Hindlimb muscle (tissue), 1 donor: ENCODE results near the gene ASB10. TPM values are rescaled to one million over a fixed set of nuclear protein-coding genes. Genes with fewer than 3 reads are reported as not detected.

Experiments used
- DNase-seq: peaks from one replicate; pipeline ENCODE4 v3.0.0-alpha.2; 2013
- polyA plus RNA-seq: library from polyadenylated mRNA; unstranded; fragments of 120-200 nt; gene quantifications from one replicate; pipeline ENCODE4 v1.2.1, GENCODE V29; 2013; ENCODE audit not compliant: insufficient read length

The ASB10 gene
- polyA plus RNA-seq, 1 donor = 8.2 TPM

DNA sequence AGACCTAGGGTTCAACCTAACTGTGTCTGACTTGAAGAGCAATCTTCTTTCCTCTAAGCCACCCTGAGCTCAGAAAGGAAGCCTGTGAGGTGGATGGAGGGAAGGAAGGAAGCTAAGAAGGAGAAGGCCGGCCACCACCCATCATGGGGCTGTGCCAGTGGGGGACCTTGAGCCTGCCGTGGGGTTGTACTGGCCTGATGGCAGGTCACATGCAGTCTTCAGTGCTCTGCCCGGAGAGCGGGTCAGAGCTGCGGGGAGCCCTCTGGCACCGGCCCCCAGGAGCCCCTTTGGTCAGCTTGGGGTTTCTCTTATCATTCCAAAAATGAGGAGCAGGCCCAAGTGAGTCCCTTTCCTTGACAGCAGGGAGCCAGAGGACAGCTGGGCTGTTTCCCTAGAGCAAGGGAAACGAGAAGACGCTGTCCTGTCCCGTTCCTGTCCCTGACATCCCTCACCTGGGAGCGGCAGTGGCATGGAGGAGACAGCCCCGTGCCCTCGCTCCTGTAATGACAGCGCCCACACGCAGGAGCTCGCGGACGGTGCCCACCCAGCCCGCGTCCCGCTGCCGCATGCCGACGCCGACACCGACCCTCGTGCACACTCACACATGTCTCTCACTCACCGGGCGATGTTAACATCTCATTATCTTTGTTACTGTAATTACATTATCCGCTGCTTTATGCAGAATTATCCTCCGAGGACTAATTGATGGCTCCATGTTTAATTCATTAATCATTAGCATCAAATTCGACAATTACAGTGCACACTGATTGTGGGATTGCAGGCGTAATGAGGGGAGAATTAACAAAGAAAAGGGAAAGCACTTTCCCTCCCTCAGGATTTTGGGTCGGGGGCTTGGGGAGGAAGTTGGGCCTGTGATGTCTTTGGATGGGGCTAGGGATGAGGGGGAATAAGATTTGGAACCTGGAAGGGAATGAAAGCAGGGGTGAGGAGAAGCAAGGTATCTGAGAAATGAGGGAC, 50.9 kb downstream of the ASB10 start:
- DNase-seq = no peak

DNA sequence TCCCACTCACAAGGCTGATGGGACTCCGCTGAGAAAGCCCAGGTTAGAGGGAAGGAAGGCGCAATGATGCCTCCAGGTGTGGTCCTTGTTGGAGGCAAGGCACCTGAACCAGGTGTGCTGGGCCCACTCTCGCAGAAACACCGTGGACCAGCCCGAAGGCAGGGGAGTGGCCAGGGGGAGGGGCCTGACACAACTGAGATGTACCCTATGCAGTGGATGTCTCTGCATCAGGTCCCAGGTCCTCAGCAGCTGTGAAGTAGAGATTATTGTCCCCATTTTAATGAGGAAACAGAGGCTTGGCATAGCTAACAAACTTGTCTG, 51.6 kb downstream of the ASB10 start:
- DNase-seq = no peak

DNA sequence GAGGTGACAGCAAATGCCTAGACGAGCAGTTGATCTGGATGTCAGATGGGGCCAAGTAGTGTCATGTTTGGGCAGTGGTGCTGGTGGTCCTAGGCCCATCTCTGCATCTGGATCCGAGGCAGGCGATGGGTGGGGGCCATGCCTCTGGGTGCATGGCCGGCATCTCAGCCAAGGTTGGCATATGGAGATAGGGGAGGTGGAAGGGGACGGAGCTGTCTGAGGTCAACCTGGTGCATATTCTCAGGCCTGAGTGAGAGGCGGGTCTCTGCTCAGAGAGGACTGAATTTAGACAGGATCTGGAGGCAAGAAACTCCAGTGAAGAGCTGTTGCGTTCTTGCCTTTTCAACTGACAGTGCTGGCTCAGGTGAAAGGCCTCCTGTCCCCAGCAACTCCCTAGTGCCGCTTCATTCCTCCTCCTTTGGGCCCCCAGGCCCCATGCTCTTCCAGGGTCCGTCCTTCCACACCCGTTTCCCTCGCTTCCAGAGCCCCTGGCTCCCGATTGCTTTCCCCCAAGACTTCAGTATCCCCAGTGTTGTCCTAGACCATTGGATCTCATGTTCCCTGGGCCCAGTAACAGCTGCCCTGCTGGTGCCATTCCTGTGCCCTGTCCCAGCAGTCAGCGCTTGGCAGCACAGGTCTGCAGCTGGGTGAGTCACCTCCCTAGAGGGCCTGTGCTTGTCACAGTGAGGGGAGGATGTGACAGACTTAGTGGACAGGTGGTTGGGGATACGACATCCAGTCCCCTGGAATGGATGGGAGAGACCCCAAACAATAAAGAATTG, 52.1 kb downstream of the ASB10 start:
- DNase-seq = no peak

DNA sequence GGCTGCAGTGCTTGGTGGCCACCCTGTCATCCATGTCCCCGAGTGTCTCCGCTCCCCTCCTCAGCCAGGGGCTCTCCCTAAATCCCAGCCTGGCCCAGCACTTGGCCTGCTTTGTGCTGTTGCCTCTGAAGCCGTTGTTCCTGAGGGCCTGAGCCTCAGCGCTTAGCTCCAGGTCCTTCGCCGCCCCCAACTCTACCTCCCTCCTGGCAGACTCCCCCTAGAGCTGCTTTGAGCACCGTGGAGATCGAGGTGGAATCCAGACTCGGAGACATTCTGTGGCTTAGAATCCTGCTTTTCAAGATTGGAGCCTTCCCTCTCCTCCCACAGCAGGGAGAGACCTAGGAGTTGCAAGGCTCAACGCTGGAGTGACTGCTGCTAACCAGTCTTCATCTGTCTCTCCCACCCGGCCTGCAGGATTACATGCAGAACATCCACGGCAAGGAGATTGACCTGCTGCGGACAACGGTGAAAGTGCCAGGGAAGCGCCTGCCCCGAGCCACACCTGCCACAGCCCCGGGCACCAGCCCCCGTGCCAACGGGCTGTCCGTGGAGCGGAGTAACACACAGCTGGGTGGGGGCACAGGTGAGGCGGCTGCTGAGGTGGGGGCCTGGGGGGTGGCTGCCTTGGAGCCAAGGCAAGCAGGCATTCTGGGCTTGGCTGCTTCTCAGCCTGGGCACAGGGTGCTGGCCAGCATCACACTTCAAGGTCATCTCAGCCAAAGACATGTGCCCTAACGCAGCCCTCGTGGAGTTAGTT, 52.9 kb downstream of the ASB10 start:
- no peak for DNase-seq

DNA sequence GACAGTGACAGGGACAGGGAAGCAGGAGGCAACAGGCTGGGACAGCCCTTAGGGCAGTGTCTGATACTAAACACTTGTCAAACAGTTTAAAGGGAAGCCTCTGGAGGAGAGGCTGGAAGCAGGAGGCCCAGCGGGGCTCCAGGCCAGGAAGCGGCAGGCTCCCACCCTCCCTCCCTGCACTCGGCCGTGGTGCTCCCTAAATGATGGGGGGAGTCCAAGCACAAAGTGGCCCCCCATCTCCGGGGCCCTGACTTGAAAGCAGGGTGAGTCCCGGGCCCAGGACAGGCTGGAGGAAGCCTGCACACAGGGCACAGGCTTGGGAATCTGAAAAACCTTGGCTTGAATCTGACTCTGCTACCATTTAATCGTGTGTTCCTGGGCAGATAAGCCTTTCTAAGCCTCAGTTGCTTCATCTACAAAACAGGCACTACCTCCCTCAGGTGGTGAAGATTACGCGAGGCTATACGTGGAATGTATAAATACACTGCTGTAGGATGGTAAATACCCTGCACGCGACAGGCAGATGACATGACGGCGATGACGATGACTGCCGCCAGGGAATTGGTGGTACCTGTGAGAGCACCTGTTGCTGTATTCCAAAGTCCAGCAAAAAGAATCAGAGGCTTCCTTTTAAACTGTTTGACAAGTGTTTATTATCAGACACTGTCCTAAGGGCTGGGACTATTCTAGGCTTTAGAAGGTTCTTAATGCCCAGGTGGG, 53.6 kb downstream of the ASB10 start:
- DNase-seq = no peak

DNA sequence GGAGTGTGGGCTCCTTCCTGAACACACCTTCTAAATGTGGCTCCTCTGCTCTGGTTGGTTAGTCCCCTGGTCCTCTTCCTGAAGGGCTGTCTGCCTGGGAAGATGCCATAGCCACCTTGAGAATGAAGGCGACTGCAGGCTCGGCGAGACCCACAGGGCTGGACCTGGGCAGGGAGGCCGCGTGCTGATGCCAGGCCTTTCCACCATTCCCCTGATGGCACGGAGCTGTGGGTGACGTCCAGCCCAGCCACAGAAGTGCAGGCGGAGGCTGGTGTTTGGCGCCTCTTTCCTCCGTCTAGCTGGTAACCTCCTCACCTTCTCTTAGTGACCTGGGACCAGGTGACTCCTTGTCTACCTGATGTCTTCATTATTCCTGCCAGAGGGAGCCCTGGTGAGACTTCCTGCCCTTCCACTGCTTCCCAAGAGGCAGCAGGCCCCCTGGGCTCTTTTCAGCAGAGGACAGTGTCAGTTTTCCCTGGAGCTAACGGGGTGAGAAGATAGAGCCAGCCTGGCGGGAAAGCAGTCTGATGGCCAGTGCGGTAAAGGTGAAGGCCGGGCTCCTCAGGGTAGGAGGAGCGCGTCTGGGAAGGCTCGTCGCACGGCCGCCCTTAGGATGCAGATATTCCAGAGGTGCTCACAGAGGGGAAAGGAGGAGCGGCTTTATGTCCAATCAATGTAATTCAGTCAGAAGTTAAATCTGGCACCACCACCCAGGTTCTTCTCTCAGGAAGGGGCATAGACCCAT, 54.4 kb downstream of the ASB10 start:
- no peak for DNase-seq

DNA sequence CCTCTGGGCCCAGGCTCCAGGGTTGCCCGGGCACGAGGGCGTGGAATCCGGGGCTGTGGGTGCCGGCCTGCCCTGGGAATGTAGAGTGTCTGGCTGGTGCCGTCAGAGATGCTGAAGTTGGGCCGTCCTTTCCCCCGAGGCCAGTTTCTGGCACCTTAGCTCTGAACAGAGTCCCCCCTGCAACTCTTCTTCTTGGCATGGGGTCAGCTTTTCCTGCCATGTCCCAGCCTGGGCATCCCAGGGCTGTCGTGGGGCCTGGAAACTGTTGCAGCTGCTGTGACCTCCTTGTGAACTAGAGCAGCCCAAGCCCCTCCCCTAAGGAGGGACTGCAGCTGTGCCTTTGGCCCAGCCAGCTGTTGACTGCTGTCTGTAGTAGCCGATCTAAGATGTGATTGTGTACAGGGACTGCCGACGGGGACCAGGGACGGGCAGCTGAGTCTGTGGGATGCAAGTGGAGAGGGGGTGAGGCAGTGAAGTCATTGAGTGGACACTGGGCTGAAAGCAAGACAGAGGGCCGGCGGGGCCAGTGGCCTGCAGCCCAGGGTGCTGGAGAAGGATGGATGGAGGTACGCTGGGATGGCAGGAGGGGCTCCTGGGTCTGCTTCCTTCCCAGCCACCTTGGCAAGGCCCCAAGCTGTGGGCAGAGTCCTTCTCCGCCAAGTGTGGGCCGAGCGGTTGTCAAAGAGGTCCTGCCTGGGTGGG, 55.3 kb downstream of the ASB10 start:
- peak; percentile 73 for DNase-seq

DNA sequence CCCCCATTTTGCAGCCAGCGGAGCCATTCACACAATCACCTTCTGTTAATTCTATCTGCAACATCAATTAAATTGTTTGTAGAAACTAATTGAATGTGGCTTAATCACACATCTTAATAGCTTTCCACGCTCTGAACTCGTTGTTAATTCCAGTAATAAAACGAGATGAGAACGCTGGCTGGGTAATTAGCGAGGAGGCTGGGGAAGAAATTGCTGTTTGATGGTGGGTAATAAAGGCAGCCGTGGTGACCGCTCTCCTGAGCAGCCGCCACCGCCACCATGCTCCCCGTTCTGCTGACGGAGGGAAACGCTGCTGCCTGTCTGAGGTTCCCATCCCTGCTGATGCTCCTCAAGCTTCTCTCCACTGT, 55.8 kb downstream of the ASB10 start:
- DNase-seq = no peak

DNA sequence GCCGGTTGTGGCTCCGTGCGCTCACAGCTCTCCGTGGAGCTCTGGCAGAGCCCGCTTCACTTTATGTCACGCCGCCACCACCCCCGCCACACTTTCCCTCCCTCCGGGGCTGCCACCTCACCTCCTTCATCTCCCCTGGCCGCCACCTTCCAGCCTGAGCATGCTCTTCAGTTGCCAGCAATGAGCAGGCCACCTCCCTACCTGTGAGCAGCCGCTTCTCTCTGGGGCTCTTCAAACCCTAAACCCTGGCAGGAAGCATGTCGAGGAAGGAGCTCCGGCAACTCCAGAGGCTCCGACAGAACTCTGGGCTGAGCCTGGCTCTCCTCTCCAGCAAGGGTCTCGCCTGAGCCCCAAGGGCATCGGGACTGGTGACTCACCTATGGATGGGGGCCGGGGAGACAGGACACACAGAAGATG, 56.3 kb downstream of the ASB10 start:
- no peak for DNase-seq

DNA sequence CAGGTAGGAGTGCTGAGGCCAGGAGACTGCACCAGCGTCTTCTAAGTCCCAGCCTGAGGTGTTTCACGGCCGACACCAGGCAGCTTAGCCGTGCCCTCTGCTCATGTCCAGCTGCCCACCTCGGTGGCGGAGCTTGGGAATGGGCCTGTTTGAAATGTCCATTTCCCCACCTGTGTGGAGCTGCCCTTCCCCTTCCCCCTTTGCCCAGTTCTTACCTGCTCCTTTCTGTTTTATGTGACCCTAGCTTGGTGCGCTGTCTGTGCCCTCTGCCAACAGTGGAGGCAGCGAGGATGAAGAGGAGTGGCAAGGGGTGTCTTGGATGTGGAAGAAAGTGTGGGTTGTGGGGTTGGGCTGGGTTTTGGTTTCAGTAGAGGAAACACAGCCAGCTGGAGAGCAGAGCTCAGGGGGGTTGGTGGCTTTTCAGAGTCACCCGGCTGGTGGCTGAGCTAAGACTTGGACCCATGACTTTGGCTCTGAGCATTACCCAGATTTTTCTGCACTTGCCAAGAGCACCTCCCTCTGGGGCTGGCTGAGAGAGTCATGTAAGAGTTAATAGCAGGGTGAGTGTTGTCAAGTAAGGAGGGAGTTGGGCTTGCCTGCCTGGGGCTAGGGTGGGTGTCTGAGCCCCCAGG, 57.0 kb downstream of the ASB10 start:
- no peak for DNase-seq

DNA sequence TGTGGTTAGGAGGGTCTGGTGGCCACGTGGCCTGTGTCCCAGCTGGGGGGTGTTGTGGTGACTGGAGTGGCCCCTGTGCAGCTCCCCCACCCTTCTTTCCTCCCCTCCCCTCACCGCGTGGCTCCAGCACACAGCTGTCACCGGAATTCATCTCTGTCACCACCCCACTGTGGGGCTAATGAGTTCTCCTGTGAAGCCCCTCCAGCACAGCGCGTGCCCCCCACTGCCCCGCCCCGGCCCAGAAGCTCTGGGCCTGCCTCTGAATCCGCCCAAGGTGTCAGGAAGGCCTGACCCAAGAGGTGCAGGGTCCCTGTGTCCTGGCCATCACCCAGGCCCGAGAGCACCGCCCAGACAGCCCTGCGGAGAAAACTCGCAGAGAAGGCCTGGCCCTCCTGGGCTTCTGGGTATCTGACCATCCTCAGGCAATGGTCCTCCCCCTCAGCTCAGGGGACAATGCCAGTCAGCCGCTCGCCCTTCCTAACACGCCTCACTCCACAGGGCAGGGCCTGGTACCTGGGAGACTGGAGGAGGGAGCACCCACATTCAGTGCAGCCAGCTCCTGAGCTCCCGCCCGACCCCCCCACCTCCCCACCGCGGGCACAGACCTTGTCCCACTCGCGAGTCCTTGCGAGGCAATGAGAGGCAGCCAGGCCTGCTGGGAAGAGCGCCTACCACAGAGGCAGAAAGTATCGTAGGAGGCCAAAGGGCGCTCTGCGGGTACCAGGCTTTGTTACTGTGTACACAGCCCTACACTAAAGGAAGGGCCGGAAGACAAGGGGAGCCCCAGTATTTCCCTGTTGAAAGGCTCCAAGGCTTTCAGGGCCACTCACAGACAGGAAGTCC, 57.7 kb downstream of the ASB10 start:
- no peak for DNase-seq

DNA sequence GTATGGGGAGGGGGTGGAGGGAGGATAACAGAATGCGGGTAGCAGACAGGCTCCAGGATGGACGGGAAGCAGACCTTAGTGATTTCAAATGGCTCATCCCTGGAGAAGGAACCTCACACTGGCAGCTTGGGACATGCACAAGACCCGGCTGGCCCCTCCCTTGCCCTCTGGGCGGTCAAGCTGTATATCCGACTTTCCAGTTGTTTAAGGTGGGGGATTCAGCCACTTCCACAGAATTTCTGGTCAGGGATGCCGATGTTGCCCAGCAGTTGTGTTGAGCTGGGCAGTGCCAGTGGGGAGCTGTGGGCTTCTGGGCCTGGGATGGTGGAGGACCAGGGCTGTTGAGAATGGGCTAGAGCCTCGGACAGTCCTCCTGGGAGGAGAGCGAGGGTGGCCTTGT, 58.3 kb downstream of the ASB10 start:
- no peak for DNase-seq

DNA sequence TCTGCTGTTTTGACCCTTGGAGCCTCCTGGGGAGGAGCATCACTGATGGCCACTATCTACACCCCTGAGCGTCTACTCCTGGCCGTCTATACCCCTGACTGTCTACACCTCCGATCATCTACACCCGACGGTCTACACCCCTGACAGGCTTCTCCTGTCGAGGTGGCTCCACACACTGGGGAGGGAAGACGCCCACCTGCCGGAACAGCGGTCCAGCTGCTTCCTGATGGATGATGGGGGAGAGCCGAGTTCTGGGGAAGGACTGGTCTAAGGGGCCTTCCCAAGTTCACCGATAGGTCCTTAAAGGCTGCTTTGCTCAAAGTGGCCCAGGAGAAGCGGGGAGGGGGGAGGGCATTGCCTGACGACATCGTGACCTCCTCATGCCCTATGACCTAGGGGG, 58.9 kb downstream of the ASB10 start:
- no peak for DNase-seq

DNA sequence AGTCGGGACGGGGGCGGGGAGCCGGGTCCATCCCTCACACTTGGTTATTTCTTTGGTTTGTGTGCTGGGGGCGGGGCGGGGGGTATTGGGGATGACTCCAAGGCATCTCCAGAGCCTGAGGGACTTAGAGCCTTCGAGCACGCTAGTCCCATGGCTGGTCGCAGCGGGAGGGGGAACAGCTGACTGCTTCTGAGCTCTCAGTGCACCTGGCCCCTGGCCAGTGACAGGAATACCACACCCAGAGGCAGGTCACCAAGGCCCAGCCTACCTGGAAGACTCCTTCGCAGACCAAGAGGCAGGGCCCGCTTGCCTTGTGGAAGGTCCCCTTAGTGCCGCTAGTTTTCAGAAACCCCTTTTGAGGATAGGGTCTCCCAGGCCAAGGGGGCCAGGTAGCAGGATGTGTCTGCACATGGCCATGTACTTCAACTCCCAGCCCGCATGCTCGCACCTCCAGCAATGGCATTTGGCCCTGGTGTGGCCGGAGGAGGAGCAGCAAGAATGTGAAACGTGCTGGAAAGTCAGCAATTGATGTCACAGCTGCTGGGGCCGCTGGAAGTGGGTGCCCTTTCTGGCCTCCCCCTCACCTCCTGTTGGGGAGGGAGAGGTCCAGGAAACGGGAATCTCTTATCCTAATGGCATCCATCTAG, 60.4 kb downstream of the ASB10 start:
- DNase-seq = no peak

DNA sequence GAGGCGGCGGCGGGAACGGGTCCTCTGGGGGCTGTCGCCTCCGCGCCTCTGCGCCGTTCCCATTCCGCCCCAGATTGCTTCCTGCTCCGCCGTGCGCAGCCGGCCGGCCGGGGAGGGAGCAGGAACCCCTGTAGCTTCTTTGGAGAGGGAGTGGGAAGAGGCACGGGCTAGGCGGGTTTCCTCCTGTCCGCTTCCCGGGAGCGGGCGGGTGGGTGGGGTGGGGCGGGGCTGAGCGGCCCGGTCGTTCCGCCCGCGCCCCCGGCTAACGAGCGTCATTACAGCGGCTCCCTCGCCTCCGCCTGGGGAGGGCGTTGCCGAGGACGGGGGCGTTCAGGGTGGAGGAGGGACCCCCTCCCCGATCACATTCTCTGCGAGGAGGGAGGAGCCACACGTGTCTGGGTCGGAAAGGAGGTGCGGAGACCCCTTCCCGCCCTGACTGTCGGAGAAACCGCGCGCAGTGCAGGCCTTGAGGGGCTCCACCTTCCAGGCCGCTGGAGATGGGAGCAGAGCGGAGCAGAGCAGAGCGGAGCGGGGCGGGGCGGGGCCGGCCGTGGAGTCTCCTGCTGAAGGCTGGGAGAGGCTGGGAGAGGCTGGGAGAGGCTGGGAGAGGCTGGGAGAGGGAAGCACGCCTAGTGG, 61.1 kb downstream of the ASB10 start:
- no peak for DNase-seq
